ENCODE results near the gene NDRG4. TPM values are rescaled to one million over a fixed set of nuclear protein-coding genes. Genes with fewer than 3 reads are reported as not detected.

The NDRG4 gene
- total RNA-seq (2022) (4.9 and 6.1 TPM in 2 replicates), Bru-seq, nascent RNA (percentile 13 among the genes with signal in this experiment), BruChase-seq, experiment 1, labeled RNA remaining after a 6-hour chase (percentile 23 among the genes with signal in this experiment), BruChase-seq, experiment 2, labeled RNA remaining after a 2-hour chase (percentile 21 among the genes with signal in this experiment)
- long read RNA-seq, partial matches to known transcripts = 0 of 11 reads
- long read RNA-seq, other reads (novel, unspliced or antisense) = 6 of 11 reads

- no peaks in the 10 kb centered on the region for H3K9me3 Mint-ChIP-seq (ENCODE audit: low read depth, unreplicated experiment)
- no TSS peak for BruUV-seq (replicated peaks)
- peaks cover 28% of the 10 kb centered on the region for H3K4me1 Mint-ChIP-seq (ENCODE audit: low read depth, unreplicated experiment)
- DNase-seq = peak; percentile 70
- no peak within 1 kb of the TSS for H3K27ac Mint-ChIP-seq (ENCODE audit: unreplicated experiment)
- H3K4me3 Mint-ChIP-seq (ENCODE audit: low read depth, unreplicated experiment) = peak within 1 kb of the TSS; percentile 67
- peaks cover 21% of the 10 kb centered on the region for H3K27me3 Mint-ChIP-seq (ENCODE audit: unreplicated experiment)
- intact Hi-C loops (cut with micrococcal nuclease; ENCODE audit: unreplicated experiment) = loop anchor here (5.0 to 10.0 kb wide), 2 partner anchors 148 to 375 kb away; partner anchors contain the start of gene CFAP20
- no peak for TF ChIP-seq CTCF (IDR thresholded peaks at IDR 0.05; ENCODE audit: unreplicated experiment)
- H3K36me3 Mint-ChIP-seq (ENCODE audit: insufficient read depth, unreplicated experiment) = peaks cover 35% of the 10 kb centered on the region
- CTCF ChIA-PET = interaction anchor here (0.5 to 1.2 kb wide), 3 partner anchors 12 to 257 kb away, joined by 3 to 4 read pairs (median 4); no protein-coding TSS in a partner anchor
Observed at GRCh38 chr16:58499615-58500351, at the start of gene NDRG4. Gene NDRG4 (plus strand): TSS chr16:58500143. CDS start chr16:58500249, 106 bp downstream.

DNA sequence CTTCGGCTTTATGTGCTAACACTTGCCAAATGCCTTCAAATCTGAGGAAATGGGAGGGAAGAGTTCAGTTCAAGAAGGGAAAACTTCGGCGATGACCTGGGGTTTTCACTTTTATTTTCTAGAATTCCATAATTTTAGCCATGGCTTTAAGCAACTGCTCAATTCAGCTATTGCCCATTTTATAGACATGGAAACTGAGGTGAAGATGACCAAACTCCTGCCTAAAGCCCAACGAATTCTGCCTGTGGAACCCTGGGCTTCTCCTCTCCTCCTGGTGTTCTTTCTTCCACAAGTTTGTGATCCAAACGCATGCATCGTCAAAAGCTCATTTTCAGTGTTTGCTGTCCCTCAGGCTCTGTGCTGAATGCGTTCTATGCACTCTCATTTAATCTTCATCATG, 49.4 kb upstream of the NDRG4 start:
- H3K9me3 Mint-ChIP-seq (ENCODE audit: low read depth, unreplicated experiment) = no peaks in the 10 kb centered on the region
- no TSS peak for BruUV-seq (replicated peaks)
- intact Hi-C loops (cut with micrococcal nuclease; ENCODE audit: unreplicated experiment) = no loop called here
- H3K4me1 Mint-ChIP-seq (ENCODE audit: low read depth, unreplicated experiment) = peaks cover 6% of the 10 kb centered on the region
- no peaks in the 10 kb centered on the region for H3K36me3 Mint-ChIP-seq (ENCODE audit: insufficient read depth, unreplicated experiment)
- no peak overlapping the region for H3K27ac Mint-ChIP-seq (ENCODE audit: unreplicated experiment)
- DNase-seq = no peak
- TF ChIP-seq CTCF (IDR thresholded peaks at IDR 0.05; ENCODE audit: unreplicated experiment) = no peak
- peaks cover 82% of the 10 kb centered on the region for H3K27me3 Mint-ChIP-seq (ENCODE audit: unreplicated experiment)
- CTCF ChIA-PET = no interaction called here
- H3K4me3 Mint-ChIP-seq (ENCODE audit: low read depth, unreplicated experiment) = no peak overlapping the region

- BruUV-seq (replicated peaks) = no TSS peak
- no peaks in the 10 kb centered on the region for H3K36me3 Mint-ChIP-seq (ENCODE audit: insufficient read depth, unreplicated experiment)
- no peak overlapping the region for H3K4me3 Mint-ChIP-seq (ENCODE audit: low read depth, unreplicated experiment)
- intact Hi-C loops (cut with micrococcal nuclease; ENCODE audit: unreplicated experiment) = no loop called here
- no peak overlapping the region for H3K27ac Mint-ChIP-seq (ENCODE audit: unreplicated experiment)
- H3K4me1 Mint-ChIP-seq (ENCODE audit: low read depth, unreplicated experiment) = peaks cover 6% of the 10 kb centered on the region
- H3K27me3 Mint-ChIP-seq (ENCODE audit: unreplicated experiment) = peaks cover 89% of the 10 kb centered on the region
- H3K9me3 Mint-ChIP-seq (ENCODE audit: low read depth, unreplicated experiment) = no peaks in the 10 kb centered on the region
- CTCF ChIA-PET = interaction anchor here (0.7 kb wide), 1 partner anchor 512 kb away, joined by 5 read pairs; no protein-coding TSS in a partner anchor
- no peak for DNase-seq
- TF ChIP-seq CTCF (IDR thresholded peaks at IDR 0.05; ENCODE audit: unreplicated experiment) = no peak
Observed at GRCh38 chr16:58451265-58451689, 48.7 kb upstream of the NDRG4 start.

- Mint-ChIP-seq H3K4me3 (ENCODE audit: low read depth, unreplicated experiment) (no peak overlapping the region), H3K4me1 (ENCODE audit: low read depth, unreplicated experiment) (peaks cover 6% of the 10 kb centered on the region), H3K36me3 (ENCODE audit: insufficient read depth, unreplicated experiment) (no peaks in the 10 kb centered on the region), H3K27ac (ENCODE audit: unreplicated experiment) (no peak overlapping the region), H3K27me3 (ENCODE audit: unreplicated experiment) (peaks cover 96% of the 10 kb centered on the region), H3K9me3 (ENCODE audit: low read depth, unreplicated experiment) (no peaks in the 10 kb centered on the region)
- DNase-seq = no peak
- no peak for TF ChIP-seq CTCF (IDR thresholded peaks at IDR 0.05; ENCODE audit: unreplicated experiment)
- CTCF ChIA-PET = interaction anchor here (0.8 kb wide), 1 partner anchor 15 kb away, joined by 3 read pairs; no protein-coding TSS in a partner anchor
- no TSS peak for BruUV-seq (replicated peaks)
- intact Hi-C loops (cut with micrococcal nuclease; ENCODE audit: unreplicated experiment) = no loop called here
Observed at GRCh38 chr16:58451945-58452401, 48.0 kb upstream of the NDRG4 start.
